Effector memory CD8-positive, alpha-beta T cell (primary cell): ENCODE results near the gene GNPNAT1.
A peak's percentile ranks its signal among the peaks of the same experiment; 100 is the strongest.
"Not testable (repeated sequence)": the region's sequence is repeated elsewhere in the genome, so short reads cannot be mapped to it uniquely, and the experiment has no call there.

ENCODE experiments used
- ATAC-seq: fragments of 150-1000 bp; cut with Tn5 transposase; replicated peaks from 2 replicates; pipeline ENCODE4 v1.10.0; 2021; ENCODE audit warnings: mild to moderate bottlenecking, moderate library complexity
- DNase-seq, 3 experiments: peaks; one replicate each; pipeline ENCODE4 v3.0.0; 2021
- H3K27ac Mint-ChIP-seq, 2 donors: one replicate each; pipeline ENCODE4 v1.8.0; 2022; ENCODE audit warnings: mild to moderate bottlenecking in 2 of 2, mixed read lengths in 2 of 2, moderate library complexity in 2 of 2
- H3K27me3 Mint-ChIP-seq, 2 donors: one replicate each; pipeline ENCODE4 v1.8.0; 2022; ENCODE audit warnings: mixed read lengths in 2 of 2
- H3K36me3 Mint-ChIP-seq: one replicate; pipeline ENCODE4 v1.8.0; 2022; ENCODE audit warnings: mild to moderate bottlenecking, moderate library complexity, mixed read lengths; ENCODE audit not compliant: insufficient read depth
- H3K4me1 Mint-ChIP-seq, 2 donors: one replicate each; pipeline ENCODE4 v1.8.0; 2022; ENCODE audit warnings: low read depth in 2 of 2, mixed read lengths in 2 of 2
- H3K4me3 Mint-ChIP-seq, 2 donors: one replicate each; pipeline ENCODE4 v1.8.0; 2022; ENCODE audit warnings: mild to moderate bottlenecking in 2 of 2, mixed read lengths in 2 of 2, moderate library complexity in 2 of 2
- H3K9me3 Mint-ChIP-seq, 2 donors: one replicate each; pipeline ENCODE4 v1.8.0; 2022; ENCODE audit warnings: mixed read lengths in 2 of 2

GNPNAT1 gene

GRCh38 chr14:52730709-52731111 lies 60.7 kb downstream of the GNPNAT1 start:
- ATAC-seq = no peak
- H3K4me1 Mint-ChIP-seq = peaks cover 18 to 34% of the 10 kb centered on the region in 2 donors
- peaks cover 64% of the 10 kb centered on the region for H3K36me3 Mint-ChIP-seq
- no peak for DNase-seq
- peak overlapping the region; percentile 90 to 91 for H3K27ac Mint-ChIP-seq
- no peaks in the 10 kb centered on the region for H3K27me3 Mint-ChIP-seq
- H3K4me3 Mint-ChIP-seq = peak overlapping the region; percentile 93 to 95
- no peaks in the 10 kb centered on the region for H3K9me3 Mint-ChIP-seq

- Mint-ChIP-seq H3K9me3 (no peaks in the 10 kb centered on the region), H3K27me3 (no peaks in the 10 kb centered on the region), H3K4me1 (peaks cover 16 to 29% of the 10 kb centered on the region in 2 donors), H3K4me3 (peak within 1 kb of the TSS; percentile 93 to 95), H3K36me3 (peaks cover 69% of the 10 kb centered on the region), H3K27ac (peak within 1 kb of the TSS; percentile 90 to 91)
- DNase-seq (peak; percentile 96 to 97 (median 96)), ATAC-seq (peak; percentile 91)
Observed at GRCh38 chr14:52729925-52730708, 61.3 kb downstream of the GNPNAT1 start, which contains the start of gene STYX. Gene STYX (plus strand): TSS chr14:52730166. CDS start chr14:52730475, 309 bp downstream.

DNA sequence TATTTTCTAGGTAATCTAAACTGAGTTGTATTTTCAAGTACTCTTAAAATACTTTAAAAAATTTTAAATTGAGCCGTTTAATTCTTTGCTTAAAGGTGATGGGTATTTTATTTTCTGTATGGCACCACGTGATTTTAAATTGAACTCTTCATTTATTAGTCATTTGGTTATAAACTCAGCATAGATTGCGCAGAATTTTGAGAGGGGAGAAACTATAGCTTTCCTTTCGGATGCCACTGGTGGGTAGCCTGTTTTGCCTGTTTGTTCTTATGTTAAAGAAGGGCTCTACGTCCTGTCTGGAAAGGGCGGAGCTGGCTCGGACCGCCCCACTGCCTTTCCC lies 61.9 kb downstream of the GNPNAT1 start:
- peak overlapping the region; percentile 90 to 91 for H3K27ac Mint-ChIP-seq
- no peaks in the 10 kb centered on the region for H3K27me3 Mint-ChIP-seq
- no peak for ATAC-seq
- H3K4me3 Mint-ChIP-seq = peak overlapping the region; percentile 93 to 95
- DNase-seq = no peak
- peaks cover 15 to 26% of the 10 kb centered on the region in 2 donors for H3K4me1 Mint-ChIP-seq
- H3K36me3 Mint-ChIP-seq = peaks cover 69% of the 10 kb centered on the region
- no peaks in the 10 kb centered on the region for H3K9me3 Mint-ChIP-seq

DNA sequence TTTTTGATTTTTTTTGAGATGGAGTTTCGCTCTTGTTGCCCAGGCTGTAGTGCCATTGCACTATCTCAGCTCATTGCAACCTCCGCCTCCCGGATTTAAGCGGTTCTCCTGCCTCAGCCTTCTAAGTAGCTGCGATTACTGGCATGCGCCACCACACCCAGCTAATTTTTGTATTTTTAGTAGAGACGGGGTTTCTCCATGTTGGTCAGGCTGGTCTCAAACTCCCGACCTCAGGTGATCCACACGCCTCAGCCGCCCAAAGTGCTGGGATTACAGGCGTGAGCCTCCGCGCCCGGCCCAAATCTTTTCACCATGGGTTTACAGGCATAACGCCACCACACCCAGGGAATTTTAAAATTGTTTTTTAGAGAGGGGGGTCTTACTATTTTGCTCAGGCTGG lies 62.4 kb downstream of the GNPNAT1 start:
- DNase-seq, ATAC-seq, H3K9me3 Mint-ChIP-seq, H3K27me3 Mint-ChIP-seq: not testable (repeated sequence)
- Mint-ChIP-seq H3K4me1 (peaks cover 10 to 22% of the 10 kb centered on the region in 2 donors), H3K36me3 (peaks cover 69% of the 10 kb centered on the region), H3K4me3 (peak overlapping the region; percentile 37 to 93), H3K27ac (peak overlapping the region in 1 of 2 donors; percentile 33)

DNA sequence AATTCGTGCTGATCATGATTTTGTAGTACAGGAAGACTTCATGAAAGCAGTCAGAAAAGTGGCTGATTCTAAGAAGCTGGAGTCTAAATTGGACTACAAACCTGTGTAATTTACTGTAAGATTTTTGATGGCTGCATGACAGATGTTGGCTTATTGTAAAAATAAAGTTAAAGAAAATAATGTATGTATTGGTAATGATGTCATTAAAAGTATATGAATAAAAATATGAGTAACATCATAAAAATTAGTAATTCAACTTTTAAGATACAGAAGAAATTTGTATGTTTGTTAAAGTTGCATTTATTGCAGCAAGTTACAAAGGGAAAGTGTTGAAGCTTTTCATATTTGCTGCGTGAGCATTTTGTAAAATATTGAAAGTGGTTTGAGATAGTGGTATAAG lies 63.9 kb downstream of the GNPNAT1 start:
- not testable (repeated sequence) for H3K27me3 Mint-ChIP-seq, ATAC-seq, H3K4me3 Mint-ChIP-seq, DNase-seq, H3K27ac Mint-ChIP-seq, H3K9me3 Mint-ChIP-seq
- Mint-ChIP-seq H3K36me3 (peaks cover 75% of the 10 kb centered on the region), H3K4me1 (peaks cover 6 to 20% of the 10 kb centered on the region in 2 donors)
